Stromal cell of bone marrow (primary cell): ENCODE measurements around the gene KNDC1.

ENCODE experiments used
- DNase-seq: peaks from one replicate; pipeline ENCODE4 v3.0.0-alpha.2; 2012; ENCODE audit warnings: low read depth

The KNDC1 gene

GRCh38 chr10:133178357-133179127 lies 18.5 kb downstream of the KNDC1 start:
- DNase-seq, result no peak

DNA sequence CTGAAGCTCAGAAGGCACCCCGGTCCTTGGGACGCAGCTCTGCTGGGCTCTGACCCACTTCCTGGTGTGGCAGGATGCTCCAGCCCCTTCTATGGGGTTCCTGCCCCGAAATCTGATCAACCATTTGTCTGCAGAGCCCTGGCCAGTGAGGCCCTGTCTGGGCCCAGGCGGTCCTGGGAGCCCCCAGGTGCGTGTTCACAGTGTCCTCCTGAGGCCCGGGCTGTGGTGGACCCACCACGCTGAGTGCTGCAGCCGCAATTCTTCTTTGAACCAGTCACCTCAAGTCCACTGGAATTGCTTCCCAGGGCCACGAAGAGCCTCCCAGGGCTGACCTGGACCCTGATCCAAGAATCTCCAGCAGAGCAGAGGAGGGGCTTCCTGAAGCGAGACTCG lies 19.1 kb downstream of the KNDC1 start:
- DNase-seq, result no peak

- no peak for DNase-seq
Observed at GRCh38 chr10:133179651-133180050, 19.6 kb downstream of the KNDC1 start.

DNA sequence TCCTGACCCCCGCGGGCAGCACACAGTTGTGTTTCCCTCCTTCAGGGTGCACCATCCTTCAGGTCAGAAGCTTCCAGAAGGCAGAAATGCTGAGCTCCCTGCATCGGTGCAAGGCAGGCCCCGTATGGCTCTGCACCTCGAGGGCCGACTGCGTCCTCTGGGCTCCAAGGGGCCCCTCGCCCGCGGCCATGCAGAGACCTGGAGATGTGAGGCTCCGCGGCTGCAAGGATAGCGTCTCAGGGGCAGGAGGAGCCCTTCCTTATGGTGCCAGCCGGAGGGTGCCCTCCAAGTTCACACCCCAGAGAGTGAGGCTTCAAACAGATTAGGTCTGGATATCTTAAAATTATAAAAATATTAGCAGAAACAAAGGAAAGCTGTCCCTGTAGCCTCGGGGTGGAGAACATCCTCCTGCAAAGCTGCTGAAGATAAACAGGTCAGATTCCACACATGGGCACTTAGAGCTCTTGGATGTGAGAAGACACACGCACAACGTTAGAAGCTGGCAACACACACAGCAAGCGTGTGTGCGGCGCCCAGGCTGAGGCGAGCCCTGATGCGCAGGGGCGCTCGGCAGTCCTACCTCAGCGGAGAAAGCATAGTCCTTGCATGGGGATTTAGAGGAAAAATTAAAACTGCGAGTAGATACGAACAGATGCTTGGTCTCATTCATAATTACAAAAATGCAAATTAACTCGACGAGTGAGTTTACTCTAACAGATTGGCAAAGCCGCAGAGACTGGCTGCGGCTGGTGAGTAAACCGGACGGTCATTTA lies 20.4 kb downstream of the KNDC1 start:
- DNase-seq, result no peak

GRCh38 chr10:133180965-133181639 lies 21.1 kb downstream of the KNDC1 start:
- DNase-seq, result no peak

GRCh38 chr10:133182190-133182589 lies 22.2 kb downstream of the KNDC1 start:
- no peak for DNase-seq

GRCh38 chr10:133182791-133183645 lies 23.0 kb downstream of the KNDC1 start:
- DNase-seq, result no peak

- DNase-seq, result no peak
Observed at GRCh38 chr10:133183646-133184378, 23.8 kb downstream of the KNDC1 start.

GRCh38 chr10:133184591-133185244 lies 24.7 kb downstream of the KNDC1 start:
- DNase-seq, result no peak

- no peak for DNase-seq
Observed at GRCh38 chr10:133185421-133185820, 25.4 kb downstream of the KNDC1 start.

DNA sequence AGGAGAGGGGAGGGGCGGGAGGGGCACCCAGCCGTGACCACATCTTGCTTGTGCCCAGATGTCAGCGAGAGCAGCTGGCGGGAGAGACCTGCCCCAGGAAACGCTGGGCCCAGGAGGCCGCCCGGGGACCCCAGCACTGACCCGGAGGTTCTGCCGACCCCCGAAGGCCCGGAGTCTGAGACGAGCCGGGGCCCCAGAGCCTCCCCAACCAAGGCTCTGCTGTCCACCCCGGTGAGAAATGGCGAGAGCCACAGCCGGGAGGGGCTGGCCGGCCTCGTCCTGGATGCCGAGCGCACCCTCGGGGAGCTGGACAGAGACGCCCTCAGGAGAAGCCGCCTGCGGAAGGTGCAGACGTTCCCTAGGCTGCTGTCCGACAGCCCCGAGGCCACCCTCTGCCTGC lies 25.9 kb downstream of the KNDC1 start:
- DNase-seq, result no peak

DNA sequence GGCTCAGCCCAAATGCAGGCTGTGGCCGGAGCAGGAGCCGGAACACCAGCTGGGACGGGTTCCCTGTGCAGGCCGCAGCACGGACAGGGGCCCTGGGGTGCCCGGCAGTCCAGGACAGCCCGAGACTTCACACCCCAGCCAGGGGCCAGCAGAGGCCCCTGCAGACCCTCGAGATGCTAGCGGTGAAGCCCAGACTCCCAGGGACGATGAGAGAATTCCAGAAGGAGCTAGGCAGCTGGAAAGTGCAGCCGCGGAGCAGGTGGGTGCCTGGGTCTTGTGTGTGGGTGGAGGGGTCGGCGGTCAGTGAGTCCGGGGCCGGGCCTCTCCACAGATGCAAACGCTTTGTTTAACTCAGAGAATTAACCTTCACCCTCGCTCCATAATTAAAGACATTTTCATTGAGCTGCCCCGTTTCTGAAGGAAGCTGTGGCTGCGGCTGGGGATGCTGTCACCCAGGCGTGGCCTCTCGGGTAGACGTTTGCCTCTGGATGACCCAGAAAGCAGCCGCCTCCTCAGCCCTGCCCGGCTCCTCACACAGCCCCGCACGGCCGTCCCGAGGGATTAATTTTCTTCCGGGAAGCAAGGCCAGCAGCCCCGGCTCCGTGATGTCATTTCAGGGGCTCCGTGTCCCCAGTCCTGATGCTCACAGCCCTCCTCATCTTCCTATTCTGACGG lies 26.5 kb downstream of the KNDC1 start:
- DNase-seq, result no peak

DNA sequence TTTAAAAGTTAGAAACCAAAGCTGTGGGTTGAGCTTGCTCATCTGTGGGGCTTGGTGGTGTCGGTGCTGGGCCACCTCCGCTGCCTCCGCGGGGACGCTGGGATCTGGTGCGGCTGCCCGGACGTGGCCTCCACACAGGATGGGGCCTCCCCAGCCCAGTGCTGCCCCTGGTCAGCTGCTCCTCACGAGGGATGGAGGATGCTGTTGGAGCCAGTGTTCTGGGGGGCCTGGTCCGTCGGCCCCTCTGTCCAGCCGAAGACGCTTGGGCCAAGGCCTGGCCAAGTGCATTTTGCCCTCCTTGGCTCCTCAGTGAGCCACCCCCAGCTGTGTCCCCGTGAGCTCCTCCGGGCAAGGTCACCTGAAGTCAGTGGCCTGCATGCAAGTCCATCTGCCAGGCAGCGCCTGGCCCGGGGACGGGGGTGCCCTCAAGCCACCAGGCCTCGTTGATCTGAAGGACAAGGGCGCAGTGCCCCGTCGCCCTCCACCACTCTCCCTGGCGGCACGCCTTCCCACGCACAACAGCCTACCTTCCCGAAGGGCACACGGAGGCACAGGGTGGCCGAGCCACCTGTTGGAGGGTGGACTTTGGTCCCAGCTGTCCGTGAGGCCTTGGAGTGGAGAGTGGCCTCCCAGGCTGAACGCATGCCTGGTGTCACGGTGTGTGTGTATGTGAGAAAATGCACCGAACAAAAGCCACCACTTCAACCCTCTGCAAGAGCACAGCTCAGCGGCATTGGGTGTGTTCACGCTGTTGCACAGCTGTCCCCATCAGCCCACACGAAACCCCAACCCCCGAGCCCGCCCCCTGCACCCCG lies 27.3 kb downstream of the KNDC1 start:
- no peak for DNase-seq

GRCh38 chr10:133187906-133188681 lies 28.1 kb downstream of the KNDC1 start:
- DNase-seq, result no peak

DNA sequence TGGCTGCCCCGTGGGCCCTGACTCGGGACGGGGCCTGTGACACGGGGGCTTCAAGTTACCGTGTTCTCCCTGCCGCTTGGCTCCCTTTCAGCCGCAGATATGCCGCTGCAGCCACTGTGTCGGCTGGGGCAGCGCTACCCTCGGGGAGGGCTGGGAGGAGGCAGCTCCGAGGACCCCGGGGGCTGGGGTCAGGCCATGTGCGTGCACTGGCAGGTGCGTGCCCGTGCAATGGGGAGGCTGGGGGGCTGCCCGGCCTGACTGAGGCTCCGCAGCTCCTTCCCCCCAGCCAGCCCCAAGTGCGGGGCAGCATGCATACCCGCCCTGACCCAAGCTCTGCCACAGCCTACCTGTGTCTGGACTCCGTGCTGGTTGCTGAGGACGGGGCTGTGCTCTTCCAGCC lies 29.2 kb downstream of the KNDC1 start:
- DNase-seq, result no peak

GRCh38 chr10:133189726-133190125 lies 29.7 kb downstream of the KNDC1 start:
- no peak for DNase-seq

DNA sequence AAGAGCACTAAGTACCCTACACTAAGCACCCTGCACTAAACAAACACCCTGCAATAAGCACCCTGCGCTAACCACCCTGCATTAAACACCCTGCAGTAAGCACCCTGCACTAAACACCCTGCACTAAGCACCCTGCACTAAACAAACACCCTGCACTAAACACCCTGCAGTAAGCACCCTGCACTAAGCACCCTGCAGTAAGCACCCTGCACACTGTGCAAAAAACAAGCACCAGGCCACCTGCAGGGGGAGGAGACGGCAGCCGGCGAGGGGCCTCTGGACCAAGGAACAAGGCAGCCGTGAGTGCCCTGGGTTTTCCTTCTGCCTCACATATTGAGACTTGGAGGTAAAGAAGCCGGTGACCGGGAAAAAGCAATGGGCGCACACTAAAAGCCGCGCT lies 30.2 kb downstream of the KNDC1 start:
- no peak for DNase-seq

DNA sequence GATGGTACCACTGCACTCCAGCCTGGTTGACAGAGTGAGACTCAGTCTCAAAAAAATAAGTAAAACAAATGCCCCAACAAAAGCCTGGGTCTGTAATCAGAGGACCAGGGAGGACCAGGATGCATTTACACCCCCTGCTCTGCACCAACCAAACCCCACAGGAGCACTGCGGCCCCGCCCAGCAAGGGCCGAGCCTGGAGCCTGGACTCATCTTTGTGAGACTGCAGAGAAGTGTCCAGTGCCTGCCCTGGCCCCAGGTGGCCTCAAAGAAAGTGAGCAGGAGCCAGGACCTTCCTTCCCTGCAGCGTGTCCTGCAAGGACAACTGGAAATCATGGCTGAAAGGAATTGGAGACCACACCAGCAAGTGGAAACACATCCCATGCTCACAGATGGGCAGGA lies 31.6 kb downstream of the KNDC1 start:
- no peak for DNase-seq

GRCh38 chr10:133194151-133194550 lies 34.1 kb downstream of the KNDC1 start:
- DNase-seq, result no peak
